Activated B cell treated with CpG ODN at 0.5 μM for 24 hours (primary cell): ENCODE data around the gene ATG14. TPM values are rescaled to one million over a fixed set of nuclear protein-coding genes. Genes with fewer than 3 reads are reported as not detected.

Experiments used
- ATAC-seq: fragments of 200-7000 bp; cut with Tn5 transposase; one replicate; pipeline ENCODE4 v1.10.0; 2021; ENCODE audit warnings: low read depth, mild to moderate bottlenecking, moderate library complexity
- CTCF ChIA-PET: fragments of 350-600 bp; sonication (Branson Sonifier 250); formaldehyde crosslinking; loops from one replicate; lab custom pipeline; 2021; ENCODE audit warnings: antibody characterized with exemption; lab: Charles Lee
- POLR2A ChIA-PET: fragments of 350-600 bp; sonication (Branson Sonifier 250); formaldehyde crosslinking; loops from one replicate; lab custom pipeline; 2021; ENCODE audit warnings: antibody characterized with exemption; lab: Charles Lee
- DNase-seq: peaks from one replicate; pipeline ENCODE4 v3.0.0; 2022
- H3K27ac Mint-ChIP-seq: one replicate; pipeline ENCODE4 v1.8.0; 2020; ENCODE audit warnings: mixed read lengths
- H3K27me3 Mint-ChIP-seq: one replicate; pipeline ENCODE4 v1.8.0; 2021; ENCODE audit warnings: mixed read lengths
- H3K36me3 Mint-ChIP-seq: one replicate; pipeline ENCODE4 v1.8.0; 2021; ENCODE audit warnings: low read depth, mixed read lengths
- H3K4me1 Mint-ChIP-seq: one replicate; pipeline ENCODE4 v1.8.0; 2021; ENCODE audit warnings: mixed read lengths
- H3K4me3 Mint-ChIP-seq: one replicate; pipeline ENCODE4 v1.8.0; 2020; ENCODE audit warnings: mild to moderate bottlenecking, mixed read lengths
- H3K9me3 Mint-ChIP-seq: one replicate; pipeline ENCODE4 v1.8.0; 2020; ENCODE audit warnings: mixed read lengths
- CTCF ChIP-seq: fragments of 200-600 bp; IDR thresholded peaks from one replicate; pipeline ENCODE4 v1.8.0; 2022; ENCODE audit warnings: antibody characterized with exemption, mild to moderate bottlenecking
- intact Hi-C: fragments of 100-400 bp; cut with micrococcal nuclease; formaldehyde crosslinking; loops from one replicate; pipeline ENCODE4 v1.15.1; 2024
- total RNA-seq: library from RNA; stranded (reverse); gene quantifications from 2 replicates; pipeline ENCODE4 v1.2.3, GENCODE V29; 2022

The ATG14 gene
- total RNA-seq, 1 donor from 2014 or later = 12.1 TPM

- H3K27me3 Mint-ChIP-seq = no peaks in the 10 kb centered on the region
- peaks cover 2% of the 10 kb centered on the region for H3K4me1 Mint-ChIP-seq
- ChIA-PET POLR2A (no interaction called here), CTCF (interaction anchor here (1.3 to 3.7 kb wide), 4 partner anchors 85 to 110 kb away, joined by 3 to 50 read pairs (median 4); partner anchors contain the start of gene FBXO34)
- TF ChIP-seq CTCF = no peak
- DNase-seq = no peak
- intact Hi-C loops = no loop called here
- H3K36me3 Mint-ChIP-seq = peaks cover 16% of the 10 kb centered on the region
- no peak overlapping the region for H3K4me3 Mint-ChIP-seq
- H3K9me3 Mint-ChIP-seq = no peaks in the 10 kb centered on the region
- H3K27ac Mint-ChIP-seq = no peak overlapping the region
- ATAC-seq = no peak
Observed at GRCh38 chr14:55355922-55356321, 55.7 kb downstream of the ATG14 start.

- intact Hi-C loops = loop anchor here (1.0 kb wide), 4 partner anchors 83 to 265 kb away; partner anchors contain the start of gene FBXO34
- H3K27ac Mint-ChIP-seq = no peak overlapping the region
- CTCF ChIA-PET = interaction anchor here (0.6 to 3.7 kb wide), 24 partner anchors 11 to 303 kb away, joined by 3 to 50 read pairs (median 5); partner anchors contain the start of genes FBXO34 and MAPK1IP1L
- H3K27me3 Mint-ChIP-seq = no peaks in the 10 kb centered on the region
- DNase-seq (no peak), ATAC-seq (peak; percentile 84)
- peaks cover 10% of the 10 kb centered on the region for H3K4me1 Mint-ChIP-seq
- POLR2A ChIA-PET = interaction anchor here (1.0 to 1.2 kb wide), 2 partner anchors 82 to 283 kb away, joined by 3 to 6 read pairs; no protein-coding TSS in a partner anchor
- H3K9me3 Mint-ChIP-seq = no peaks in the 10 kb centered on the region
- TF ChIP-seq CTCF = no peak
- peaks cover 23% of the 10 kb centered on the region for H3K36me3 Mint-ChIP-seq
- no peak overlapping the region for H3K4me3 Mint-ChIP-seq
Observed at GRCh38 chr14:55354500-55354899, 57.1 kb downstream of the ATG14 start.

GRCh38 chr14:55353686-55354467 lies 57.8 kb downstream of the ATG14 start:
- no peak for TF ChIP-seq CTCF
- POLR2A ChIA-PET = interaction anchor here (1.0 to 1.2 kb wide), 2 partner anchors 82 to 282 kb away, joined by 3 to 6 read pairs; no protein-coding TSS in a partner anchor
- no peak overlapping the region for H3K4me3 Mint-ChIP-seq
- H3K27me3 Mint-ChIP-seq = no peaks in the 10 kb centered on the region
- H3K4me1 Mint-ChIP-seq = peaks cover 16% of the 10 kb centered on the region
- DNase-seq (no peak), ATAC-seq (no peak)
- peaks cover 23% of the 10 kb centered on the region for H3K36me3 Mint-ChIP-seq
- H3K27ac Mint-ChIP-seq = no peak overlapping the region
- intact Hi-C loops = loop anchor here (1.0 kb wide), 4 partner anchors 83 to 265 kb away; partner anchors contain the start of gene FBXO34
- no peaks in the 10 kb centered on the region for H3K9me3 Mint-ChIP-seq
- CTCF ChIA-PET = interaction anchor here (0.6 to 3.7 kb wide), 25 partner anchors 10 to 302 kb away, joined by 3 to 50 read pairs (median 5); partner anchors contain the start of genes FBXO34 and MAPK1IP1L

GRCh38 chr14:55352201-55352600 lies 59.4 kb downstream of the ATG14 start:
- intact Hi-C loops = no loop called here
- no peak for TF ChIP-seq CTCF
- ATAC-seq = no peak
- ChIA-PET POLR2A (no interaction called here), CTCF (interaction anchor here (1.1 to 3.9 kb wide), 2 partner anchors 82 to 139 kb away, joined by 3 to 14 read pairs; partner anchors contain the start of gene FBXO34)
- no peak for DNase-seq
- Mint-ChIP-seq H3K27ac (no peak overlapping the region), H3K36me3 (peaks cover 23% of the 10 kb centered on the region), H3K27me3 (no peaks in the 10 kb centered on the region), H3K4me1 (peaks cover 26% of the 10 kb centered on the region), H3K4me3 (no peak overlapping the region), H3K9me3 (no peaks in the 10 kb centered on the region)

GRCh38 chr14:55351111-55351510 lies 60.5 kb downstream of the ATG14 start:
- Mint-ChIP-seq H3K27ac (no peak overlapping the region), H3K4me1 (peaks cover 31% of the 10 kb centered on the region), H3K27me3 (no peaks in the 10 kb centered on the region), H3K36me3 (peaks cover 23% of the 10 kb centered on the region), H3K4me3 (no peak overlapping the region), H3K9me3 (no peaks in the 10 kb centered on the region)
- DNase-seq = no peak
- no peak for TF ChIP-seq CTCF
- ChIA-PET CTCF (interaction anchor here (1.0 to 3.9 kb wide), 2 partner anchors 80 to 138 kb away, joined by 3 to 14 read pairs; partner anchors contain the start of gene FBXO34), POLR2A (no interaction called here)
- ATAC-seq = no peak
- intact Hi-C loops = no loop called here
